ENCODE measurements around the gene MAT2A. TPM values are rescaled to one million over a fixed set of nuclear protein-coding genes. Genes with fewer than 3 reads are reported as not detected.
"Not testable (repeated sequence)": the region's sequence is repeated elsewhere in the genome, so short reads cannot be mapped to it uniquely, and the experiment has no call there.

The MAT2A gene
- total RNA-seq, 2 experiments from 2014 or later: 276 to 282 TPM

GRCh38 chr2:85591563-85591962 lies 52.6 kb downstream of the MAT2A start:
- no peaks in the 10 kb centered on the region for H3K27me3 Mint-ChIP-seq
- ATAC-seq: no peak
- DNase-seq: no peak
- TF ChIP-seq CTCF (IDR thresholded peaks at IDR 0.05): no peak
- ChIA-PET CTCF (interaction anchor here (0.7 to 2.0 kb wide), 3 partner anchors 7 to 40 kb away, joined by 3 to 6 read pairs (median 3); partner anchors contain the start of gene TMEM150A), POLR2A (interaction anchor here (1.1 to 2.5 kb wide), 5 partner anchors 13 to 52 kb away, joined by 3 to 10 read pairs (median 8); partner anchors contain the start of genes C2orf68, MAT2A and VAMP8)
- no peaks in the 10 kb centered on the region for H3K9me3 Mint-ChIP-seq
- intact Hi-C loops (cut with micrococcal nuclease): no loop called here
- H3K36me3 Mint-ChIP-seq (ENCODE audit: low read depth): peaks cover 4% of the 10 kb centered on the region
- H3K4me1 Mint-ChIP-seq (ENCODE audit: low read depth): peaks cover 16% of the 10 kb centered on the region
- no peak overlapping the region for H3K4me3 Mint-ChIP-seq
- H3K27ac Mint-ChIP-seq: no peak overlapping the region

GRCh38 chr2:85592299-85592698 lies 53.3 kb downstream of the MAT2A start:
- H3K36me3 Mint-ChIP-seq (ENCODE audit: low read depth); intact Hi-C loops (cut with micrococcal nuclease); DNase-seq; ATAC-seq; H3K27ac Mint-ChIP-seq; H3K4me3 Mint-ChIP-seq; H3K27me3 Mint-ChIP-seq; H3K9me3 Mint-ChIP-seq: not testable (repeated sequence)
- ChIA-PET CTCF (interaction anchor here (1.2 to 2.0 kb wide), 2 partner anchors 9 to 11 kb away, joined by 4 to 6 read pairs; partner anchors contain the start of gene TMEM150A), POLR2A (interaction anchor here (0.6 to 2.6 kb wide), 4 partner anchors 9 to 53 kb away, joined by 3 to 10 read pairs (median 5); partner anchors contain the start of genes MAT2A and USP39)
- peaks cover 23% of the 10 kb centered on the region for H3K4me1 Mint-ChIP-seq (ENCODE audit: low read depth)

- ATAC-seq: no peak
- H3K27me3 Mint-ChIP-seq: no peaks in the 10 kb centered on the region
- H3K36me3 Mint-ChIP-seq (ENCODE audit: low read depth): peaks cover 11% of the 10 kb centered on the region
- H3K27ac Mint-ChIP-seq: no peak overlapping the region
- POLR2A ChIA-PET: interaction anchor here (0.6 to 2.6 kb wide), 6 partner anchors 9 to 54 kb away, joined by 3 to 10 read pairs (median 4); partner anchors contain the start of genes MAT2A and USP39
- H3K9me3 Mint-ChIP-seq: no peaks in the 10 kb centered on the region
- no peak overlapping the region for H3K4me3 Mint-ChIP-seq
- DNase-seq: no peak
- H3K4me1 Mint-ChIP-seq (ENCODE audit: low read depth): peaks cover 19% of the 10 kb centered on the region
- intact Hi-C loops (cut with micrococcal nuclease): no loop called here
- no peak for TF ChIP-seq CTCF (IDR thresholded peaks at IDR 0.05)
- CTCF ChIA-PET: interaction anchor here (1.2 kb wide), 1 partner anchor 8 kb away, joined by 4 read pairs; no protein-coding TSS in a partner anchor
Measured at GRCh38 chr2:85593023-85593422, 54.1 kb downstream of the MAT2A start.

Other genes with a start within 250 kb of the MAT2A start
- gene TGOLN2, start 211.2 kb upstream of the MAT2A start, total RNA-seq: 10 to 100 TPM; 62.8 to 64.0 TPM
- 10 to 100 TPM; 21.3 to 22.9 TPM for gene RETSAT, start 184.6 kb upstream of the MAT2A start, total RNA-seq
- gene ELMOD3, start 184.4 kb upstream of the MAT2A start, total RNA-seq: 10 to 100 TPM; 11.8 to 13.0 TPM
- gene CAPG, start 128.8 kb upstream of the MAT2A start, total RNA-seq: 10 to 100 TPM; 18.7 to 19.3 TPM
- under 1 TPM; 0.77 to 0.96 TPM for gene SH2D6, start 120.5 kb upstream of the MAT2A start, total RNA-seq
- gene GGCX, start 22.3 kb downstream of the MAT2A start, total RNA-seq: 10 to 100 TPM; 14.6 to 16.7 TPM
- 10 to 100 TPM; 84.5 to 91.1 TPM for gene VAMP8, start 38.4 kb downstream of the MAT2A start, total RNA-seq
- gene VAMP5, start 45.3 kb downstream of the MAT2A start, total RNA-seq: 10 to 100 TPM; 28.0 to 29.4 TPM
- gene RNF181, start 56.6 kb downstream of the MAT2A start, total RNA-seq: 100 to 1,000 TPM; 112 to 117 TPM
- gene TMEM150A, start 63.5 kb downstream of the MAT2A start, total RNA-seq: 1 to 10 TPM; 1.0 to 1.2 TPM
- 10 to 100 TPM; 25.4 to 29.1 TPM for gene C2orf68, start 72.9 kb downstream of the MAT2A start, total RNA-seq
- 10 to 100 TPM; 86.0 to 86.8 TPM for gene USP39, start 77.0 kb downstream of the MAT2A start, total RNA-seq
- not detected for gene SFTPB, start 129.0 kb downstream of the MAT2A start, total RNA-seq
- 10 to 100 TPM; 46.7 to 52.6 TPM for gene GNLY, start 155.2 kb downstream of the MAT2A start, total RNA-seq
- gene ATOH8, start 214.8 kb downstream of the MAT2A start, total RNA-seq: not detected